Activated gamma-delta T cell (primary cell): Measurements from ENCODE around the gene SEZ6.

Source experiments
- DNase-seq: peaks from one replicate; lab custom pipeline; 2025; lab: John Stamatoyannopoulos, UW

SEZ6 gene

DNA sequence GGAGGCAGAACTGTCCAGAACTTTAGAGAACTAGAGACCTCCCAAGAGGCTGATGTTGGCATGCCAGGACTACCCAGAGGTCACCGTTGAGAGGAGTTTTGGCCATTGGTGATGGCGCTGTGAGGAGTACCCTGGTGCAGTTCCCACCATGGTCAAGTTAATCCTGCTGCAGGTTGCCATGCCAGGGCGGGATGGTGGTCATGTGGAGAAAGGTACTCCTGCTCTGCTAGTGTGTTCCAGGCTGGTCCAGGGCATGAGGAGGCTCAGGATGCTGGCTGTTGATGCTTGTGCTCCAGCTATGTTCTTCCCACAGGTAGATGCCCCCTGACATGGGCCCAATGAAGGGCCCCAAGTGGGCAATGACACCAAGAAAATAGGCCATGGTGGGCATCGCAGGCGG, 50.4 kb downstream of the SEZ6 start:
- no peak for DNase-seq

DNA sequence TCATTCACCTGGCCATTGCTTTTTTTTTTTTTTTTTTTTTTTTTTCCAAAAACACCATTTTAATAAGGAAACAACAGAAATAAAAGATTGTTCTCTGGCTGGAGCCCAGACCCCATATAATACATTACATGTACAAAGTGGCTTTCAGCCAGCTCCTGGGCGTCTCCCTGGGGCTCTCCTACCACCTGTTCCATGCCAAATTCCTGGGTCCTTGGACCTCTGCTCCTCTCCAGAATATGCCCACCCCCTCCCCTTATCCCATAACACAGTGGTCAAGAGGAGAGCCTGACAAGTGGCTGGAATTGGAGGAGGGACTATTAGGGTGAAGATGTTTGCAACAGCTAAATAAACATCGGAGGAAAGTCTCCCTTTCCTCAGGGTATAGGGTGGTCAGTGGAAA, 50.9 kb downstream of the SEZ6 start:
- DNase-seq: no peak

DNA sequence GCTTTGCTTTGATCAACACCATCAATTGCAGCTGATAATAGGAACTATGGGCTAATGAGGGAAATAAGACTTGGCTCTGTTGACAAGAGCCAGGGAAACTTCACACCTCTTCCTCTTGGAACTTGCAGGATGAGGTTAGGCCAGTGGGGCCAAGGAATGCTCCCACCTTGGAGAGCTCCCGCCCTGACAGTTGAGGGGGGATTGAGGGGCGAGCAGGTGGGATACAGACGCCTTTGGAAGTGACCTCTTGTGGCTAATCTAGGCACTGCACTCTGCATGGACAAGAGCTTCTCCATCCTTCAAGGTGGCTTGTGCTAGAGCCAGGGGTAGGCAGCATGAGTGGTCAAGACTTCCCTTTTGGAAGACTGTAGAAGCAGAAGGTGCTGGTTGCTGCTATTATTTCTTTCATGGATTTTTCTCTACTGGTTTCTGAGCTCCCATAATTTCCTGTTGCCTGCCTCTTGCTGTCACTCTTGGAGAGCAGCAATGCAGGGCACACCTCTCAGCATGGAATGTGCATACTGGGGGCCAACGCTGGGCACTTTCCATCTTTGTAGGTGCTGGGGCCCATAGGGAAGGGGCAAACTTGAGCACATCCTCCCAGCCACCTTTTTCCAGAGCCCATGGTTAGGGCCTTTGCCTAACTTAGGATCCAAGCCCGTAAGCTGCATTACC, 52.3 kb downstream of the SEZ6 start:
- no peak for DNase-seq

DNA sequence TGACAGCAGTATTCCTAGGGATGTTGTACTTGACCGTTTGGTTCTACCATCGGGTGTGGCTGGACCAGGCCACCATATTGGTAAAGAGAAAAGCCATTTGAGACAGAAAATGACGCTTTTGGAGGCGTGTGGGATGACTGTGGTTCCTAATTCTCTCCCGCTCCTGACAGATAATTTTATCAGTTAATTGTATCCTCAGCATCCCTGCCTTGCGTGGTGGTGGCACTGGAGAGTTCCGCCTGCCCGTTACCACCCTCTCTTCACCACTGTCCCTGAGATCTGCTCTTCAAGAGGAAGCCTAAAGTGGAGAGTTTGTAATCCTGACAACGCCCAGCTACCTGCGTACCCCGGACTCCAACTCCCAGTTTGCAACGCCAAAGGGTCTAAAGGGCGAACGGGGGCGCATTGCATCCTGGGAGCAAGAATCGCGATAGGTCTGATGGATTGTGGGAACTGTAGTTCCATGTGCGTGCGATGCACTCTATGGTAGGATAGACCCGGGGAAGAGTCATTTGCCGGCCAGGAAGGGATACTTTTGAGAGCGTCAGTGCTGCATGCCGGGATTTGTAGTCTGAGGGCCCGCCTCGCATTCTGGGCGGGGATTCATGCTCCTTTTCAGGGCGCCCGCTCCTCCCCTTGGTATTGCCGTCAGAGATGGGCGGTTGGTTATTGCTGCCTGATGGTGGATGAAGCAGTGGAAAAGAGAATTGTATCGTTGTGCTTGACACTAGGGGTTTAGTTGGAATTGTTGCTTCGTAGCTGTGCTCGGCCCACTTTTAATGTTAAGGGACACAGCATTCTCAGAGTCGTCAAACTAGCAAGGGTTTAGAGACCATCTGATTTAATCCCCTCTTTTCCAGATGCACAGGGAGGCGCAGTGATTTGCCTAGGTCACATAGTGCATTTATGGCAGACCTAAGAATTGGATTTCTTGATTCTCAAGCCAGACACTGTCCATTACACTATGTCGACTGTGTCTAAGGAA, 53.5 kb downstream of the SEZ6 start:
- peak; percentile 60 for DNase-seq

DNA sequence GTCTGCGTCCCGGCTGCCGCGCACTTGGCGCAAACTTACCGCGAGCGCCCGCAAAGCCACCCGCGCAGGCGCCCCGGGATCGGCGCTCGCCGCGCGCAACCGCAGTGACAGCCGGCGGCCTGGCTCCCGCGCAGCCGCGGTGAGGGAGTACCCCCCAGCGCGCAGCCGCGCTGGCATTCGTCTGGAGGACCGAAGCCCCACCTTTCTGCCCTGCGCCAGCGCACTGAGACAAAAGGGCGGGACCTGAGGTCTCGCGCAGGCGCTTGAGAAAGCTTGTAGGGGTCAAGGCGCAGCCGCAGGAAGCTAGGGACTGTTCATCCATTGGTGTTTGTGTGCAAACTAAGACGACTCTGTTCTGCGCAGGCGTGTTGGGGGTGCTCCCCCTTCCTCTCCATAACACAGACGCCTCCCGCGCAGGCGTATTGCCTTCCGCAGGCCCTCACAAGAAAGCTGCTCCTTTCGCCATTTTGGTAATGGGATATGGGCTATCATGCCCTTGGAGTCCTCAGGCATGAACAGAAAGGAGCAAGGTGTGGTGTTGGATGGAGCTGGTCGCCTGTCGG, 54.3 kb downstream of the SEZ6 start, which contains the start of gene PHF12:
Gene PHF12, minus strand, starts transcription at position 91 of the 563 bp plus-strand sequence. CDS start 558 bp downstream, outside the sequence.
- DNase-seq: peak; percentile 97

DNA sequence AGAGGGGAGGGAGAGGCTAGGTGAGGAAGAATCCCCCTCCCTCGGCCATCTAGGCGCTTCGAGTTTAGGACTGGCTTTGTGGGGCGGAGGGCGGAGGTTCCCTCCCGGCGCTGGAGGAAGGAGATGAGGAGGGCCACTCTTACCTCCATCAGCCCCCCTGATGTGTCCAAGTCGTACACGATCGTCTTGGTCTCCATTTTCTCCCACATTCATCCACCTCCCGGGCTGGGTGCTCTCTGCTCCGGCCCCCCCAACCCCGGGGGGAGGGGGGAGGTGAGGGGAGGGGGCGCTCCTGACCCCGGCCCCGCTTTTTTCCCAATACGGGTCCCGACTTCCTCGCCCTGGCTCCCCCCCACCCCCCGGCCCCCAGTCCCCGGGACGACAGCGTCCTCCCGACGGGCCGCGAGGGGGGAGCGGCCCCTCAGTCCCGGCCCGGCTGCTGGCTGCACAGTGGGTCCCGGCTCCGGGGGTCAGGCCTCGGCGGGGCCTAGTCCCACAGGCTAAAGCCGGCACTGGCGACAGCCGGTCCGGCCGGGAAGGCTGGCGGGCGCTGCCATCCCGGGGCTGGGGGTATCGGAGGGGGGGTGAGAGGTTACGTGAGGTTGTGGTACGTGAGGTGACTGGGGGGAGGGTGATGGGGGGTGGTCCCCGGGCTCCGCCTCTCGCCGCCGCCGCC, 54.9 kb downstream of the SEZ6 start:
- DNase-seq: no peak

DNA sequence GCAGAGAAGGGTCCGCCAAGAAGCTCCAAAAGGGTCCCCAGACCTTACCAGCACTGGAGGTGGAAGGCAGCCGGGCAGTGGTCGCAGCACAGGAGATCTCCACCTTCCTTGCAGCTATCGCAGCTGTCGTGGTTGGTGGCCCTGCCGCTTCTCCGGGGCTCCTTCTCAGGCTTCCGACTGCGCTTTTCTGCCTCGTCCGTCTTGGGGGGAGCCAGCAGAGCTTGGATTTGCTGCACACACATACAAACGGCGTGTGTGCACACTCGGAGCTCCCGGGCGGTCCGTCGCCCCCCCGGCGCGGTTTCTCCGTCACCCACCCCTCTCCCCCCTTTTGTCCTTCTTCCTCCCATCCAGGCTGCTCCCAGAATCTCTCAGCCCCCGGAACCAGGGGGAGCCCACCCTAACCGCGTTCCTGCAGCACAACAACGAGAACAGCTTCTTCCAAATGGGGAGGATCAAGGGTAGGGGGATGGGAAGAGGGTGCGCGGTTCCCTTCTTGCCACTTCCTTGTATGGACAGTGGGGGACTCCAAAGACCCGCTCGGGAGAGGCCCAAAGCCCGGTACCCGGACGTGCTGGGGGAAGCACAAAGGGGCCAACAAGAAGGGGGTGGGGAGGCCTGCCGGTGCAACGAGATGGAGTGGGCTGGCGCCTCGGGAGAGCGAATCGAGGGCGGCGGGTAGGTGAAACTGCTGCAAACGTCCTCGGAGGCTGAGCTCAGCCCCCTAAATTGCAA, 55.6 kb downstream of the SEZ6 start:
- DNase-seq: peak; percentile 31

DNA sequence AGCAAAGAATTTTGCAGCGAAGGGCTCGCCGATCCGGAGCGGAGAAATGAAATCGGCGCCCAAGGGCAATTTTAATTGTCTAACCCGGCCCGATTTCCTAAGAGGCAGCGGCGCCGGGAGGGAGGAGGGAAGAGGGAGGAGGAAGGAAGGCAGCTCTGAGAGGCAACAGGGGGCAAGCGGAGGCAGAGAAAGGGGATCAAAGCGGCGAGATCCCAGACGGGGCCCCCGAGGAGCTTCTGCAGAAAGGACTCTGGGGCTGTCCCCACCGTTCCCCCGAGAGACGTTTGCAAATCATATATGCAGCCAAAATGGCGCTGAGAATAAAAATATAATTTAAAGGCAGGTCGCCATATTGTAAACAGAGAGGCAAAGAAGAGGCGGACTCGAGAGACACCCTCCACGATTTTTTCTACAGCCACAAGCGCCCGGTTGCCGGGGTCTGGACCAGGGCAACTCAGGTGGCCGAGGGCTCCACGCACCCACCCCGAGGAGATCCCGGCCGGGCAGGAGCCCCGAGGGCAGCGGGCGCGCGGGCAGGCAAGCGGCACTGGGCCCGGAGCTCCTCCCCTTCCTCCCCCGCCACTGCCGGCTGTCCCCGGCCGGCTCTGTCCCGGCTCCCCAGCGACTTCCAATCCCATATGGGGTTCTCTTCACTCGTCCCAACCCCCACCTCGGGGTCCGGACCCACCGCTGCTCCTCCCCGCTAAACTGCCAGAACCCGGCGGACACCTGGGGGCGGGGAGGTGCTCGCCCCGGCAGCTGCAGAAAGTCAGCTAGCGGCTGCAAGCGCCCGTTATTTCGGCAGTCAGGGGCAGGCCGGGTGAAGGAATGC, 56.4 kb downstream of the SEZ6 start:
- peak; percentile 27 for DNase-seq

DNA sequence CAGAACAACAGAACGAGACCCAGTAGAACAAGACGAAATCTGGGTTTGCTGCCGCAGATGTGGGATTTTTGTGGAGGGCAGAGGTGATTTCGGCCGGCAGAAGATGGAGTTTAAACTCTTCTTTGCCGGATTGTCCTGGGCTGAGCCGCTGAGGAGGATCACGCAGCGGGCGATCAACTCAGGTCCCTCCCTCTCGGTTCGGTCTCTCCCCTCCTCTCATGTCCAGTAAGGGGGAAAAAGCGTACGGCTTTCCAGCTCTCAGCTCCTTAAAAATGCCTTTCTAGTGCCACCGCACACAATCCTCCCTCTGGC, 57.0 kb downstream of the SEZ6 start:
- no peak for DNase-seq

DNA sequence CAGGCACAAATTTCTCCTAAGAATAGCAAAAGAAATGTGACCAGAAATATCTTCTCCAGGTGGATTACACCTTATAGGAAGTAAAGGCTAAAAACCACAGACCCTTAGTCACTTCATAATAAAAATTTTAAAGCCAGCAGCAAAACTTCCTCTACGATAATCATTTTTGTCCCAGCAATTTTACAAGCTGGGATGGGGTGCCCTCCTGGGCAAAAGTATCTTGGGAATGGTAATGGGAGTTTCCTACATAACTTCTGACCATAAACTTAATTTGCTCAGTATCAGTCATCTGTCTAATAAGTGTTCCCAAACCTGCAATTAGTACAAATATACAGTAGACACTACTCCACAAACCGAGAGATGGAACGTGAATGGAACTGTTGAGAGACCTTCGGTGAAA, 57.5 kb downstream of the SEZ6 start:
- DNase-seq: no peak

DNA sequence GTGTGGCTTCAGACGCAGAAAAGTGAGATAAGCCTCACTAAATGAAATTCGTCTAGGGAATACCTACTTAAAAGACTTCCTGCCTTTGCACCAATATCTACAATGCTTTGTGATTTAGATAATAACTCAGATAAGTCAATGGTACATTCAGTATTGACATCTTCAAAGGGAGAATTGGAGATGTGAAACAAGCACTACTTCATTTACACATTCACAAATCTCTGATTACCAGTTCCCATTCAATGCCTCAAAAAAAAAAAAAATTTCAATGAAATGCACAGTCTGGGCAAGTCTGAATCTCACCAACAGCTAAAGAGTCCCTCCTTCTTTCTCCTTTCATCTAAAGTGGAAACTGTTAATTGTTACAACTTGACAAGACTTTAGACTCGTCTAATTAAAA, 58.2 kb downstream of the SEZ6 start:
- DNase-seq: no peak

DNA sequence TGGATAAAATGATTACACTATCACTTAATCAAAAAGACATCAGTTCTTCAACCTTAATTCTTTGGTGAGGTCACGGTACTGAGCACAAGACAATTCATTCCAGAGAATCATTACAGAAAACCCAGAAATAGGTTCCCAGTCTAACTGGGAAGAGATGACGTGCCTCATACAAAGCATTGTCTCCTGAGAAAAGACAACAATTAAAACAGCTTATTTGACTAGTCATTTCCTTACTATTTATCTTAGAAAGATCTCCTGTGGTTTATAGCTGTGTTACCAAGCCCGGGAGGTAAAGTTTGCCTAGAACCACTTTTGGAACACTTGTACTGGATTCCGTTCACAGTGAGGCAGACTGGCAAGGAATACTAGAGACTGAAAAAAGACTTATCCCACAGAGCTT, 59.6 kb downstream of the SEZ6 start:
- no peak for DNase-seq

DNA sequence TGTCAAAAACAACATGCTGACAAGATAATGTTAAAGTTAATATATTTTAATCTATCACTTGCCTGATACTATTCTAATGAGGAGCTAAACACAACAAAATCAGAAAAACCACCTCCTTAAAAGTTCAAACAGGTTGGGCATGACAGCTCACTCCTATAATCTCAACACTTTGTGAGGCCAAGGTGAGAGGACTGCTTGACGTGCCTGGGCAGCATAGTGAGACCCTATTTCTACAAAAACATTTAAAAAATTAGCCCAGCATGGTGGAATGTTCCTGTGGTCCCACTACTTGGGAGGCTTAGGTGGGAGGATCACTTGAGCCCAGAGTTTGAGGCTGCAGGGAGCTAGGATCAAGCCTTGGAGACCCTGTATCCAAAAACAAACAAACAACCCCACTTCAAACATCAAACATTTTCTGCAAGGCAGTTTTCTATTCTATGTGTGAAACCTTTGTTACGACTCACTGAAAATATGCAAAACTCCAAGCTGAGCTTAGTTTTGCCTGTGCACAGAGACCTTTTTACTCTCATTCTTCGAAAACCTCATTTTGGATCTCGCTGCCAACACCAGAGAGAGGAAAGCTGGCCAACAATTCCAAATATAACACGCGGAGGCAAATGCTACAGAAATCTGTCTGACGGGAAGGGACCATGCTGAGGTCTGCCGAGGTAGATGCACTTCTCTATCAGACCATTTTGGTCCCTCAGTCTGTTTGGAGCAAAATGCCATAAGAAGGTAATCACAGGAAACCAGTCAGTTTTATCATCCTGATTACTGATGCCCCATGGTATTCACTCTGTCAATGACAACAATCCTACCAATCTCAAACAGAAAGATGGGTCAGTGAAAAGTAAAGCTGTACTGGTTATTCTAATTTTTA, 60.7 kb downstream of the SEZ6 start:
- DNase-seq: no peak

DNA sequence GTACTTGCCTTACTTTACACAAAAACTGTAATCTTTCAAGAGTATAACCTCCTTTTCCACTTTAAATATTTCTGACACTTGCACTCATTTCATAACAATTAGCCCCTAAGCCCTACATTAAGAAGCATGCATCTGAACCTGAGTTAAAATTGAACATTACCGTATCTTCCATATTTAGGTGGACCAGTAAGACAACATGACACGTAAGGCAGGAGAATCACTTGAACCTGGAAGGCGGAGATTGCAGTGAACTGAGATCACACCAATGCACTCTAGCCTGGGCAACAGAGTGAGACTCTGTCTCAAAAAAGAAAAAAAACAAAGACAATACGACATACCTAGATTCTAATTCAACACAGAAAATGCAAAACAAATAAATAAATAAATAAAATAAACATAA, 61.5 kb downstream of the SEZ6 start:
- no peak for DNase-seq

DNA sequence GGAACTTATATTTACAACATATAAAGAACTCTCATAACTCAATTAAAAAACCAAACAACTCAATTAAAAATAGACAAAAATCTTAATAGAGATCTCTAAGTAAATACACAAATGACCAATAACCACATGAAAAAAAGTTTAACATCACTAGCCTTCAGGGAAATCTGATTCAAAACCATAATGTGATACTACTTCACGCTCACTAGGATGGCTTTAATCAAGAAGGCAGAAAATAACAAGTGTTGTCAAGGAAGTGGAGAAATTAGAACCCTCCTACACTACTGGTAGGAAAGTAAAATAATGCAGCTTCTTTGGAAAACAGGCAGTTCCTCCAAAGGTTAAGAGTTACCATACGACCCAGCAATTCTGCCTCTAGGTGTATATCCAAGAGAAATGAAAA, 62.9 kb downstream of the SEZ6 start:
- DNase-seq: no peak

DNA sequence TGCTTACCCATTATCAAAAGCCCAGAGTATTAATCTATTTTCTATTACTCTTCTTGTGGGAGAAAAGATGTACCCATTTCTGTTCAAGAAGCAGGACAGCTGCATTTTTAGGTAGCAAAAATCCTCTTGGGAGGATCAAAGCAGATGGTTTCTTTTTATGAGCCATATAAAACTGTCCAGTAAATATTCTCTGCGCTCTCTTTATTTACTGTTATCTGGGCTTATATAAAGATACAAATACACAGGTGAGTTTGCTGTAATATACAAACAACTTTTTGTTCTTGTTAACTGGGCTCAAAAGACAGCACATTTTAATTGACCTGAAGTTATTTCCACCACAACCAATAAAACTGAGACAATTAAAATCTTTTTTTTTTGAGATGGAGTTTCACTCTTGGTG, 64.6 kb downstream of the SEZ6 start:
- DNase-seq: no peak

DNA sequence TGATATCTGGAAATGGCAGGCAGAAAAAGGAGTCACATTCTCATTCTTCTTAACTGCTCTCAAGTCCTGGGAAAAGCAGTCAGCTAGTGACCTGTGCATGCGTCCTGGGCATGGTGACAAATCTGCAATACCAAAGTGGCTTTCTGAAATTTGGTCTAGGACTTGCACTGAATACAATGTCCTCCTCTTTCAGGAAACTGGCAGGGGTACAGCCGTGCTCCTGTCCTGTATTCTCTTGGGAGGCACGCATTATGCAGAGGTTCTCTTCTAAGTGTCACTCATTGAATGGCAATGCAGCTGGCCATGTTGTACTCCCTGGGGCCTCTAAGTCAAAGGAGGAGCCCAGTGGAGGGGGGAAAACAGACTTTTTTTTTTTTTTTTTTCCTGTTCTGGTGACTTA, 65.2 kb downstream of the SEZ6 start:
- no peak for DNase-seq

DNA sequence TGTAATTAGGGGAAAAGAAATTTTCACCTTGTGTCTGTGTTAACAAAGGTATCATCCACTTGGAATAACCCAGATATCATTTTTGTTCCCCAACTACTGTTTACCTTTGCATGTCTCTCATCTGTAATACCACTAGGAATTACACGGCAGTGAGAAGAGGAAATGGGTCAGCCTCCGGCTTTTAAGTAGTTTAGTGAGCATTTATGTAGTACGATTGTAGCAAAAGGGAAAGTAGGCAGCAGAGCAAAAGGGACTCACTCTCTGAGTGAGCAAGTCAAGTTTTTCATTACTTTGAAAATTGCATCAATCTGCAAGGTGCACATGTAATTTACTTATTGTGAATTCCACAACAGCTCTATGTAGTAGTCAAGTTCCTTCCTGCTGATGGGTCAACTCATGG, 65.7 kb downstream of the SEZ6 start:
- DNase-seq: no peak

DNA sequence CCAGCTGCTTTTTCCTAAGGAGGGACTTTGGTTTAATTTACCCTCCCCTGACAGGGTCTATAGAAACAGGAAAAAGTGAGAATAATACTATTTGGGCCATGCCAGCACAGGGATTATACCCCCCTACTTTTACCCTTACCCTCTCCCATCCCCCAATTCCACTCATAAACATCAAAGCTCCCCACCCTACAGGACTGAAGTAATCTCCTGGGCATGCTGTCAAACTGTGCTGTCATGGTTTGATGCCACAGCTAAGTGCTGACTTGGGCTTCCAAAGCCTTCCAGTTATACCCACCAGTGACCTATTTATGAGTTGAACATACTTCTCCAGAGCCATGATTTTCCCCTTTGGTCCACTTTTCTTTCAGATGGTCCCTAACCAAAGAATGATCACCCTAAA, 67.3 kb downstream of the SEZ6 start:
- no peak for DNase-seq
